Memory B cell (primary cell): ENCODE measurements around the gene TRAPPC12.

Experiments used
- ATAC-seq: fragments of 150-1000 bp; cut with Tn5 transposase; 2 replicates; pipeline ENCODE4 v1.10.0; 2021; ENCODE audit warnings: low read depth, mild to moderate bottlenecking, moderate library complexity
- DNase-seq, 2 donors: peaks; one replicate each; pipeline ENCODE4 v3.0.0; 2022; ENCODE audit warnings: low spot score in 2 of 2
- H3K27ac Mint-ChIP-seq: one replicate; pipeline ENCODE4 v1.8.0; 2022; ENCODE audit warnings: mild to moderate bottlenecking, moderate library complexity, mixed read lengths
- H3K27me3 Mint-ChIP-seq: one replicate; pipeline ENCODE4 v1.8.0; 2022; ENCODE audit warnings: mixed read lengths
- H3K36me3 Mint-ChIP-seq: one replicate; pipeline ENCODE4 v1.8.0; 2022; ENCODE audit warnings: mild to moderate bottlenecking, mixed read lengths
- H3K4me1 Mint-ChIP-seq: one replicate; pipeline ENCODE4 v1.8.0; 2022; ENCODE audit warnings: mixed read lengths
- H3K4me3 Mint-ChIP-seq: one replicate; pipeline ENCODE4 v1.8.0; 2022; ENCODE audit warnings: mild to moderate bottlenecking, moderate library complexity, mixed read lengths
- H3K9me3 Mint-ChIP-seq: one replicate; pipeline ENCODE4 v1.8.0; 2022; ENCODE audit warnings: mixed read lengths

The TRAPPC12 gene

GRCh38 chr2:3379647-3380534, at the start of gene TRAPPC12:
TRAPPC12 (plus strand) TSS chr2:3379694; CDS start chr2:3387624, 7,930 bp downstream.
- Mint-ChIP-seq H3K27ac (peak within 1 kb of the TSS; percentile 95), H3K4me1 (peaks cover 26% of the 10 kb centered on the region), H3K36me3 (peaks cover 5% of the 10 kb centered on the region), H3K9me3 (no peaks in the 10 kb centered on the region), H3K4me3 (peak within 1 kb of the TSS; percentile 96), H3K27me3 (no peaks in the 10 kb centered on the region)
- peak; percentile 91 to 94 for DNase-seq
- ATAC-seq = peak; percentile 78

GRCh38 chr2:3332133-3332532, 47.4 kb upstream of the TRAPPC12 start:
- no peak overlapping the region for H3K27ac Mint-ChIP-seq
- no peak overlapping the region for H3K4me3 Mint-ChIP-seq
- no peaks in the 10 kb centered on the region for H3K27me3 Mint-ChIP-seq
- H3K36me3 Mint-ChIP-seq = peaks cover 38% of the 10 kb centered on the region
- H3K9me3 Mint-ChIP-seq = peaks cover 8% of the 10 kb centered on the region
- DNase-seq (no peak), ATAC-seq (no peak)
- peaks cover 8% of the 10 kb centered on the region for H3K4me1 Mint-ChIP-seq

- Mint-ChIP-seq H3K27me3 (no peaks in the 10 kb centered on the region), H3K4me1 (peaks cover 2% of the 10 kb centered on the region), H3K27ac (no peak overlapping the region), H3K9me3 (peaks cover 8% of the 10 kb centered on the region), H3K4me3 (no peak overlapping the region), H3K36me3 (peaks cover 45% of the 10 kb centered on the region)
- DNase-seq (no peak), ATAC-seq (no peak)
Measured at GRCh38 chr2:3334392-3335345, 44.8 kb upstream of the TRAPPC12 start.

- ATAC-seq = no peak
- no peaks in the 10 kb centered on the region for H3K9me3 Mint-ChIP-seq
- DNase-seq = no peak
- H3K27ac Mint-ChIP-seq = no peak overlapping the region
- H3K4me1 Mint-ChIP-seq = peaks cover 3% of the 10 kb centered on the region
- H3K27me3 Mint-ChIP-seq = no peaks in the 10 kb centered on the region
- peaks cover 38% of the 10 kb centered on the region for H3K36me3 Mint-ChIP-seq
- H3K4me3 Mint-ChIP-seq = no peak overlapping the region
Measured at GRCh38 chr2:3336844-3337243, 42.6 kb upstream of the TRAPPC12 start.

GRCh38 chr2:3338340-3338739, 41.2 kb upstream of the TRAPPC12 start:
- peaks cover 31% of the 10 kb centered on the region for H3K36me3 Mint-ChIP-seq
- H3K27me3 Mint-ChIP-seq = no peaks in the 10 kb centered on the region
- ATAC-seq (no peak), DNase-seq (no peak)
- peaks cover 3% of the 10 kb centered on the region for H3K4me1 Mint-ChIP-seq
- no peaks in the 10 kb centered on the region for H3K9me3 Mint-ChIP-seq
- no peak overlapping the region for H3K27ac Mint-ChIP-seq
- no peak overlapping the region for H3K4me3 Mint-ChIP-seq

GRCh38 chr2:3340144-3340543, 39.4 kb upstream of the TRAPPC12 start:
- Mint-ChIP-seq H3K27me3 (no peaks in the 10 kb centered on the region), H3K4me1 (peaks cover 3% of the 10 kb centered on the region), H3K27ac (no peak overlapping the region), H3K4me3 (no peak overlapping the region), H3K36me3 (peaks cover 24% of the 10 kb centered on the region), H3K9me3 (no peaks in the 10 kb centered on the region)
- ATAC-seq (no peak), DNase-seq (no peak)

GRCh38 chr2:3341336-3341735, 38.2 kb upstream of the TRAPPC12 start:
- Mint-ChIP-seq H3K4me1 (peaks cover 3% of the 10 kb centered on the region), H3K9me3 (no peaks in the 10 kb centered on the region), H3K36me3 (peaks cover 23% of the 10 kb centered on the region), H3K27ac (no peak overlapping the region), H3K27me3 (no peaks in the 10 kb centered on the region), H3K4me3 (no peak overlapping the region)
- ATAC-seq = no peak
- DNase-seq = no peak

- no peak for DNase-seq
- Mint-ChIP-seq H3K9me3 (no peaks in the 10 kb centered on the region), H3K27ac (no peak overlapping the region), H3K27me3 (no peaks in the 10 kb centered on the region), H3K4me1 (peaks cover 3% of the 10 kb centered on the region), H3K36me3 (peaks cover 24% of the 10 kb centered on the region), H3K4me3 (no peak overlapping the region)
- no peak for ATAC-seq
Measured at GRCh38 chr2:3342324-3342723, 37.2 kb upstream of the TRAPPC12 start.

- no peaks in the 10 kb centered on the region for H3K9me3 Mint-ChIP-seq
- H3K36me3 Mint-ChIP-seq = peaks cover 24% of the 10 kb centered on the region
- no peaks in the 10 kb centered on the region for H3K27me3 Mint-ChIP-seq
- ATAC-seq = no peak
- H3K27ac Mint-ChIP-seq = no peak overlapping the region
- no peak for DNase-seq
- H3K4me1 Mint-ChIP-seq = peaks cover 3% of the 10 kb centered on the region
- H3K4me3 Mint-ChIP-seq = no peak overlapping the region
Measured at GRCh38 chr2:3343012-3343411, 36.5 kb upstream of the TRAPPC12 start.

GRCh38 chr2:3344897-3345296, 34.6 kb upstream of the TRAPPC12 start:
- Mint-ChIP-seq H3K9me3 (peaks cover 2% of the 10 kb centered on the region), H3K27ac (no peak overlapping the region), H3K4me1 (peaks cover 6% of the 10 kb centered on the region), H3K27me3 (no peaks in the 10 kb centered on the region), H3K36me3 (peaks cover 29% of the 10 kb centered on the region), H3K4me3 (no peak overlapping the region)
- DNase-seq = no peak
- ATAC-seq = no peak

GRCh38 chr2:3345621-3346020, 33.9 kb upstream of the TRAPPC12 start:
- H3K4me3 Mint-ChIP-seq = no peak overlapping the region
- H3K27ac Mint-ChIP-seq = no peak overlapping the region
- ATAC-seq = no peak
- peaks cover 6% of the 10 kb centered on the region for H3K4me1 Mint-ChIP-seq
- no peak for DNase-seq
- H3K27me3 Mint-ChIP-seq = no peaks in the 10 kb centered on the region
- H3K9me3 Mint-ChIP-seq = peaks cover 8% of the 10 kb centered on the region
- H3K36me3 Mint-ChIP-seq = peaks cover 35% of the 10 kb centered on the region

GRCh38 chr2:3348767-3349166, 30.7 kb upstream of the TRAPPC12 start:
- DNase-seq = no peak
- Mint-ChIP-seq H3K4me3 (no peak overlapping the region), H3K27me3 (no peaks in the 10 kb centered on the region), H3K9me3 (peaks cover 12% of the 10 kb centered on the region), H3K4me1 (peaks cover 3% of the 10 kb centered on the region), H3K27ac (no peak overlapping the region), H3K36me3 (peaks cover 48% of the 10 kb centered on the region)
- no peak for ATAC-seq

- Mint-ChIP-seq H3K4me1 (peaks cover 3% of the 10 kb centered on the region), H3K27ac (no peak overlapping the region), H3K9me3 (peaks cover 12% of the 10 kb centered on the region), H3K36me3 (peaks cover 53% of the 10 kb centered on the region), H3K4me3 (no peak overlapping the region), H3K27me3 (no peaks in the 10 kb centered on the region)
- no peak for DNase-seq
- ATAC-seq = no peak
Measured at GRCh38 chr2:3349211-3349693, 30.2 kb upstream of the TRAPPC12 start.

- peaks cover 12% of the 10 kb centered on the region for H3K4me1 Mint-ChIP-seq
- no peak overlapping the region for H3K27ac Mint-ChIP-seq
- DNase-seq (no peak), ATAC-seq (no peak)
- H3K27me3 Mint-ChIP-seq = no peaks in the 10 kb centered on the region
- peaks cover 10% of the 10 kb centered on the region for H3K9me3 Mint-ChIP-seq
- H3K4me3 Mint-ChIP-seq = no peak overlapping the region
- H3K36me3 Mint-ChIP-seq = peaks cover 33% of the 10 kb centered on the region
Measured at GRCh38 chr2:3354986-3355385, 24.5 kb upstream of the TRAPPC12 start.
